ENCODE measurements around the gene ST3GAL4. TPM values are rescaled to one million over a fixed set of nuclear protein-coding genes. Genes with fewer than 3 reads are reported as not detected.

Gene ST3GAL4
- total RNA-seq, 1 donor from 2014 or later: 22.4 TPM

- Mint-ChIP-seq H3K36me3 (ENCODE audit: low read depth) (no peaks in the 10 kb centered on the region), H3K27ac (ENCODE audit: unreplicated experiment) (peak overlapping the region; percentile 87)
Observed at GRCh38 chr11:126327281-126328000, 28.0 kb upstream of the ST3GAL4 start.

GRCh38 chr11:126328001-126328390 lies 27.5 kb upstream of the ST3GAL4 start:
- Mint-ChIP-seq H3K9me3 (no peaks in the 10 kb centered on the region), H3K36me3 (ENCODE audit: low read depth) (no peaks in the 10 kb centered on the region), H3K27ac (ENCODE audit: unreplicated experiment) (peak overlapping the region; percentile 87), H3K4me3 (no peak overlapping the region), H3K27me3 (ENCODE audit: low read depth) (no peaks in the 10 kb centered on the region), H3K4me1 (peaks cover 24% of the 10 kb centered on the region)
- no peak for TF ChIP-seq CTCF (conservative IDR thresholded peaks at IDR 0.05)
- no peak for DNase-seq (ENCODE audit: low read depth, low spot score)

More at GRCh38 chr11:126327281-126328000, 28.0 kb upstream of the ST3GAL4 start:
- H3K4me1 Mint-ChIP-seq: peaks cover 24% of the 10 kb centered on the region
- DNase-seq (ENCODE audit: low read depth, low spot score): no peak
- no peaks in the 10 kb centered on the region for H3K27me3 Mint-ChIP-seq (ENCODE audit: low read depth)
- H3K4me3 Mint-ChIP-seq: no peak overlapping the region
- no peaks in the 10 kb centered on the region for H3K9me3 Mint-ChIP-seq
- TF ChIP-seq CTCF (conservative IDR thresholded peaks at IDR 0.05): no peak

- no peaks in the 10 kb centered on the region for H3K9me3 Mint-ChIP-seq
- no peak for DNase-seq (ENCODE audit: low read depth, low spot score)
Observed at GRCh38 chr11:126328444-126328843, 27.0 kb upstream of the ST3GAL4 start.

GRCh38 chr11:126328938-126329643 lies 26.4 kb upstream of the ST3GAL4 start:
- peaks cover 24% of the 10 kb centered on the region for H3K4me1 Mint-ChIP-seq
- H3K36me3 Mint-ChIP-seq (ENCODE audit: low read depth): no peaks in the 10 kb centered on the region
- TF ChIP-seq CTCF (conservative IDR thresholded peaks at IDR 0.05): no peak
- H3K27me3 Mint-ChIP-seq (ENCODE audit: low read depth): no peaks in the 10 kb centered on the region
- no peaks in the 10 kb centered on the region for H3K9me3 Mint-ChIP-seq
- H3K4me3 Mint-ChIP-seq: no peak overlapping the region
- H3K27ac Mint-ChIP-seq (ENCODE audit: unreplicated experiment): peak overlapping the region; percentile 93
- DNase-seq (ENCODE audit: low read depth, low spot score): peak; percentile 41

More at GRCh38 chr11:126328444-126328843, 27.0 kb upstream of the ST3GAL4 start:
- Mint-ChIP-seq H3K27me3 (ENCODE audit: low read depth) (no peaks in the 10 kb centered on the region), H3K27ac (ENCODE audit: unreplicated experiment) (peak overlapping the region; percentile 79), H3K36me3 (ENCODE audit: low read depth) (no peaks in the 10 kb centered on the region), H3K4me1 (peaks cover 24% of the 10 kb centered on the region), H3K4me3 (no peak overlapping the region)
- no peak for TF ChIP-seq CTCF (conservative IDR thresholded peaks at IDR 0.05)

GRCh38 chr11:126329644-126330211 lies 25.8 kb upstream of the ST3GAL4 start:
- no peak for TF ChIP-seq CTCF (conservative IDR thresholded peaks at IDR 0.05)
- DNase-seq (ENCODE audit: low read depth, low spot score): no peak
- Mint-ChIP-seq H3K27ac (ENCODE audit: unreplicated experiment) (peak overlapping the region; percentile 93), H3K9me3 (no peaks in the 10 kb centered on the region), H3K36me3 (ENCODE audit: low read depth) (no peaks in the 10 kb centered on the region), H3K4me3 (peak overlapping the region; percentile 38), H3K4me1 (peaks cover 24% of the 10 kb centered on the region), H3K27me3 (ENCODE audit: low read depth) (no peaks in the 10 kb centered on the region)
